Mesendoderm (in vitro differentiated cells): ENCODE results near the gene NUDT3.

Source experiments
- DNase-seq: peaks from one replicate; pipeline ENCODE4 v3.0.0; 2013
- H2AK5ac ChIP-seq: 2 replicates; pipeline ENCODE4 v1.6.1; 2013; ENCODE audit warnings: low read length, inconsistent platforms
- H2BK120ac ChIP-seq: 2 replicates; pipeline ENCODE4 v1.6.1; 2013; ENCODE audit warnings: low read depth, mild to moderate bottlenecking, low read length, moderate library complexity, mixed read lengths
- H2BK15ac ChIP-seq: replicated peaks from 2 replicates; pipeline ENCODE4 v1.6.1; 2013; ENCODE audit warnings: low read depth, mild to moderate bottlenecking, moderate library complexity
- H2BK5ac ChIP-seq: 2 replicates; pipeline ENCODE4 v1.6.1; 2013; ENCODE audit warnings: low read length, inconsistent platforms
- H3K18ac ChIP-seq: 2 replicates; pipeline ENCODE4 v1.6.1; 2013; ENCODE audit warnings: mild to moderate bottlenecking, low read length, mixed read lengths
- H3K23ac ChIP-seq: one replicate; pipeline ENCODE4 v1.6.1; 2013; ENCODE audit warnings: low read length
- H3K27ac ChIP-seq: 2 replicates; pipeline ENCODE4 v1.5.1; 2013; ENCODE audit warnings: low read depth, mild to moderate bottlenecking, inconsistent platforms, low read length, moderate library complexity
- H3K27me3 ChIP-seq: 2 replicates; pipeline ENCODE4 v1.6.1; 2013; ENCODE audit warnings: low read length, control low read depth, mild to moderate bottlenecking, inconsistent platforms; ENCODE audit not compliant: insufficient read depth, poor library complexity
- H3K36me3 ChIP-seq: 2 replicates; pipeline ENCODE4 v1.6.1; 2013; ENCODE audit warnings: low read length, inconsistent platforms; ENCODE audit not compliant: control insufficient read depth, insufficient read depth
- H3K4ac ChIP-seq: one replicate; pipeline ENCODE4 v1.6.1; 2013; ENCODE audit warnings: low read depth, mild to moderate bottlenecking, low read length, moderate library complexity
- H3K4me1 ChIP-seq: 2 replicates; pipeline ENCODE4 v1.6.1; 2013; ENCODE audit warnings: low read depth, low read length, inconsistent platforms; ENCODE audit not compliant: control insufficient read depth
- H3K4me2 ChIP-seq: 2 replicates; pipeline ENCODE4 v1.6.1; 2013; ENCODE audit warnings: low read length
- H3K4me3 ChIP-seq: 2 replicates; pipeline ENCODE4 v1.5.1; 2013; ENCODE audit warnings: mild to moderate bottlenecking, low read length
- H3K56ac ChIP-seq: one replicate; pipeline ENCODE4 v1.6.1; 2013; ENCODE audit warnings: low read length
- H3K79me1 ChIP-seq: 2 replicates; pipeline ENCODE4 v1.6.1; 2013; ENCODE audit warnings: low read length, inconsistent platforms
- H3K79me2 ChIP-seq: 2 replicates; pipeline ENCODE4 v1.6.1; 2013; ENCODE audit warnings: mild to moderate bottlenecking, low read length; ENCODE audit not compliant: control insufficient read depth, insufficient read depth
- H3K9ac ChIP-seq: 2 replicates; pipeline ENCODE4 v1.6.1; 2013; ENCODE audit warnings: low read length, inconsistent platforms
- H4K5ac ChIP-seq: one replicate; pipeline ENCODE4 v1.6.1; 2013; ENCODE audit warnings: low read length
- H4K8ac ChIP-seq: one replicate; pipeline ENCODE4 v1.6.1; 2013; ENCODE audit warnings: low read depth, mild to moderate bottlenecking, control low read depth, low read length, moderate library complexity
- WGBS: extraction: QIAGEN DNeasy Blood & Tissue Kit; methylation state at CpG from one replicate; pipeline ENCODE4 v1.1.7; 2013; ENCODE audit warnings: low lambda C conversion rate, missing lambda C conversion rate; ENCODE audit not compliant: insufficient coverage; ENCODE audit errors: extremely low coverage; 5-methylcytosine and 5-hydroxymethylcytosine counted together

The NUDT3 gene

GRCh38 chr6:34241351-34242215 lies 150.9 kb downstream of the NUDT3 start:
- no CpG with 5 or more reads among the region's 13 CpGs for whole genome bisulfite sequencing

GRCh38 chr6:34240329-34241248 lies 151.9 kb downstream of the NUDT3 start:
- Histone ChIP-seq H2BK5ac (no peak overlapping the region), H3K9ac (peak overlapping the region; percentile 89), H3K27ac (no peak overlapping the region), H2BK15ac (no peak overlapping the region), H3K79me2 (peaks cover 54% of the 10 kb centered on the region), H3K4me3 (no peak overlapping the region), H3K4me2 (peak overlapping the region; percentile 50), H3K4me1 (peaks cover 8% of the 10 kb centered on the region), H3K27me3 (no peaks in the 10 kb centered on the region), H2BK120ac (no peak overlapping the region), H3K18ac (no peak overlapping the region), H3K56ac (peak overlapping the region; percentile 44), H3K4ac (no peak overlapping the region), H4K5ac (no peak overlapping the region), H2AK5ac (no peak overlapping the region), H4K8ac (no peak overlapping the region), H3K36me3 (peaks cover 30% of the 10 kb centered on the region), H3K23ac (peak overlapping the region; percentile 48), H3K79me1 (peaks cover 19% of the 10 kb centered on the region)
- no CpG with 5 or more reads among the region's 22 CpGs for WGBS
- DNase-seq = no peak

More at GRCh38 chr6:34241351-34242215, 150.9 kb downstream of the NUDT3 start:
- Histone ChIP-seq H3K4ac (no peak overlapping the region), H3K4me3 (no peak overlapping the region), H3K27ac (no peak overlapping the region), H3K4me1 (peaks cover 8% of the 10 kb centered on the region), H2AK5ac (no peak overlapping the region), H2BK15ac (no peak overlapping the region), H2BK5ac (no peak overlapping the region), H3K18ac (no peak overlapping the region), H3K79me1 (peaks cover 19% of the 10 kb centered on the region), H3K56ac (no peak overlapping the region), H3K79me2 (peaks cover 54% of the 10 kb centered on the region), H3K9ac (no peak overlapping the region), H4K8ac (no peak overlapping the region), H3K36me3 (peaks cover 30% of the 10 kb centered on the region), H3K27me3 (no peaks in the 10 kb centered on the region), H4K5ac (no peak overlapping the region), H2BK120ac (no peak overlapping the region), H3K23ac (no peak overlapping the region), H3K4me2 (no peak overlapping the region)
- DNase-seq = no peak

- H3K56ac ChIP-seq = peak overlapping the region; percentile 53
- WGBS = no CpG with 5 or more reads among the region's 2 CpGs
- H2BK5ac ChIP-seq = no peak overlapping the region
- H3K36me3 ChIP-seq = peaks cover 30% of the 10 kb centered on the region
- peak overlapping the region; percentile 89 for H3K9ac ChIP-seq
- peaks cover 8% of the 10 kb centered on the region for H3K4me1 ChIP-seq
- no peak overlapping the region for H3K18ac ChIP-seq
- H4K5ac ChIP-seq = no peak overlapping the region
- no peak overlapping the region for H3K4me3 ChIP-seq
- no peak overlapping the region for H3K27ac ChIP-seq
- peak overlapping the region; percentile 50 for H3K4me2 ChIP-seq
- H2AK5ac ChIP-seq = no peak overlapping the region
- peaks cover 19% of the 10 kb centered on the region for H3K79me1 ChIP-seq
- no peak overlapping the region for H4K8ac ChIP-seq
- H3K27me3 ChIP-seq = no peaks in the 10 kb centered on the region
- H3K23ac ChIP-seq = peak overlapping the region; percentile 48
- H2BK15ac ChIP-seq = no peak overlapping the region
- H3K79me2 ChIP-seq = peaks cover 54% of the 10 kb centered on the region
- H2BK120ac ChIP-seq = no peak overlapping the region
- no peak for DNase-seq
- H3K4ac ChIP-seq = no peak overlapping the region
Measured at GRCh38 chr6:34239893-34240292, 152.6 kb downstream of the NUDT3 start.

- Histone ChIP-seq H3K36me3 (peaks cover 29% of the 10 kb centered on the region), H3K4ac (no peak overlapping the region), H3K56ac (peak overlapping the region; percentile 53), H2BK15ac (no peak overlapping the region), H2BK5ac (no peak overlapping the region), H2BK120ac (no peak overlapping the region), H3K23ac (peak overlapping the region; percentile 66), H3K4me2 (peak overlapping the region; percentile 50), H3K4me1 (peaks cover 11% of the 10 kb centered on the region), H3K79me1 (peaks cover 19% of the 10 kb centered on the region), H3K4me3 (peak overlapping the region; percentile 26), H3K18ac (no peak overlapping the region), H3K79me2 (peaks cover 54% of the 10 kb centered on the region), H2AK5ac (no peak overlapping the region), H3K27ac (no peak overlapping the region), H3K9ac (peak overlapping the region; percentile 89), H3K27me3 (no peaks in the 10 kb centered on the region), H4K8ac (no peak overlapping the region), H4K5ac (no peak overlapping the region)
- no CpG with 5 or more reads among the region's 3 CpGs for WGBS
- DNase-seq = peak; percentile 36
Measured at GRCh38 chr6:34239500-34239825, 153.0 kb downstream of the NUDT3 start.

DNA sequence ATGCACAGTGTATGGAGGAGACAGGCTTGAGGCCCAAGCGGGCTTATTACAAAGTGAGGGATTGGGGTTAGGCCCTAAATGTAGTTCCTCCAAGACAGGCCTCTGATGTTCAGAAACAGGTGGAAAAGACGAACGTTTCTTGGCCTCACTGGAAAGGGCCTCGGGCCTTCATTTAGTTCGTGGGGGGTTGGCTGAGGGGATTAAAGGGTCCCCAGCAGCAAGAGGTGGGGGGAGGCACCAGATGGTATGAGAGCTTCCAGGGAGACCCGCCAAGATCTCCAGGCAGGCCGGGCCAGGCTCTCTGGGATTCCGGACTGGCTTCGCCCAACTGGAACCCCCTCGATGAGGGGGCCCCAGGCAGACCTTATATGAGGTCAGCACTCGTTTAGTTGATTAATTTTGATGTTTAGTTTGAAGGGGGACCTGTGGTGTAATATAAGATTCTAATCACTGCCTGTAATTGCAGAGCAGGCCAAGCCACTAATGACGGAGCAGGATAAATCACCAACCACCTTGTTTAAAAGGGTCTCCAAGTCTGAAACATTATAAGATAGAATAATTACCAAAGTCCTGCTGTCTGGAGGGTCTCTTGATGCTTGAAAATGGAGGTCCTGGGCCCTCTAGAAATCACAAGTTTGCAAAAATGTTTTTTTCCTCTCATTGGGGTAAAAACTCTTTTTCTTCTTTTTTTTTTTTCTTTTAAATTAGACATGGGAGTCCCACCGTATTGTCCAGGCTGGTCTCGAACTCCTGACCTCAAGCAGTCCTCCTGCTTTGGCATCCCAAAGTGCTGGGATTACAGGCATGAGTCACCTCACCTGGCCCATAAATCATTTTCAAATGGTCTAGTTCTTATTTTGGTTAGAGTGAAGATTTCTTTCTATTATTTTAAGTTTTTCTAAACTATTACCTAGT lies 153.6 kb downstream of the NUDT3 start:
- H3K27me3 ChIP-seq = no peaks in the 10 kb centered on the region
- no peak overlapping the region for H2BK15ac ChIP-seq
- WGBS = no CpG with 5 or more reads among the region's 14 CpGs
- peaks cover 54% of the 10 kb centered on the region for H3K79me2 ChIP-seq
- H3K36me3 ChIP-seq = peaks cover 25% of the 10 kb centered on the region
- DNase-seq = no peak
- no peak overlapping the region for H4K8ac ChIP-seq
- H3K4me2 ChIP-seq = peak overlapping the region; percentile 50
- peaks cover 16% of the 10 kb centered on the region for H3K4me1 ChIP-seq
- H2BK5ac ChIP-seq = no peak overlapping the region
- no peak overlapping the region for H2AK5ac ChIP-seq
- no peak overlapping the region for H4K5ac ChIP-seq
- peaks cover 19% of the 10 kb centered on the region for H3K79me1 ChIP-seq
- H2BK120ac ChIP-seq = no peak overlapping the region
- H3K9ac ChIP-seq = peak overlapping the region; percentile 89
- H3K18ac ChIP-seq = peak overlapping the region; percentile 98
- H3K56ac ChIP-seq = peak overlapping the region; percentile 93
- peak overlapping the region; percentile 88 for H3K27ac ChIP-seq
- peak overlapping the region; percentile 86 for H3K23ac ChIP-seq
- H3K4ac ChIP-seq = peak overlapping the region; percentile 66
- H3K4me3 ChIP-seq = peak overlapping the region; percentile 56
